MM.1S (cell line): ENCODE results near the gene TROAP.

Experiments
- CTCF ChIP-seq: fragments of 300-600 bp; sonication (generic); IDR thresholded peaks from 2 replicates; pipeline ENCODE4 v1.5.1; 2016; ENCODE audit warnings: antibody characterized with exemption, low read length, mixed read lengths
- EZH2 ChIP-seq: fragments of 300-600 bp; sonication (generic); optimal IDR thresholded peaks from 2 replicates; pipeline ENCODE3; 2017; ENCODE audit warnings: low read depth, mild to moderate bottlenecking, antibody characterized with exemption, low read length, mixed read lengths

DNA sequence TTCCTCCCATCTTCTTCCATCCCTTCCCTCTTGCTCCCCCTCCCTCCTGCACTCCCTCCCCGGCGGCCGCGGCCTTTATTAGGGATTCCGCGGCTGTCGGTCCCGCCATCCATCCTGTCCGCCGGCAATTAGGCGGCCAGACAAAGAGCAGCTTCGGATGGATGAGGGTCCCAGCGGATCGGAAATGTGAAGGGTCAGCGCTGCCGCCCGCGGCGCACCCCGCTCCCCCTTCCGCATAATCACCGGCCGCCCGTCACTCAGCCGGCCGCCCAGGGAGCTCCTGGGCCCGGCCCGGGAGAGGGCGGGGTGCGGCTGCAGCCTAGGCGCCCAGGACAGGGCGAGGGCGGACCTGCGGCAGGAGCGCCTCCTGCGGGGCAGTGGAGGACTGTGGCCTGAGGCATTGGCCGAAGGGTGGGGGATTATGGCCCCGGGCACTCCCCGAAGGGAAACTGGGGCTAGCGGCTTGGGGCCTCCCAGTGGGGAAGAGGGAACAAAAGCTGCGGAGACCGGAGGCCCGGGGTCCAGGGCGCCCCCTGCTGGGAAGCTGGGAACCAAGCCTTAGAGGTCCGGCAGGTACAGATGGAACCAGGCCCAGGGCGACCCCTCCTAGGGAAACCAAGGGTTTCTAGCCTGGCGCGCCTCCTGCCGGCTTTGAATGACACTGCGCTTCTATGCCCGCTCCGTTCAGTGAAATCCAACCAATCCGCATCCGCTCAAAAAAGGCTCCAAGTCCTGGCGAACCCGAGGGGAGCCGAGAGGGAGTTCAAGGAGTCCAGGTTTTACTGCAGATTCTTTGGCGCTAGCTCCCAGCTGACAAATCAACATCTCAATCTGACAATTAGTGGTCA is 19.2 kb downstream of the TROAP start:
- TF ChIP-seq EZH2 (no peak), CTCF (peak; percentile 89)
